Colonic mucosa (tissue), 4 donors: ENCODE results near the gene CHAD. TPM values are rescaled to one million over a fixed set of nuclear protein-coding genes. Genes with fewer than 3 reads are reported as not detected.
A peak's percentile ranks its signal among the peaks of the same experiment; 100 is the strongest.
"Not testable (repeated sequence)": the region's sequence is repeated elsewhere in the genome, so short reads cannot be mapped to it uniquely, and the experiment has no call there.

Source experiments
- DNase-seq: peaks from one replicate; pipeline ENCODE4 v3.0.0-alpha.2; 2020
- H3K27ac ChIP-seq: fragments of 200-600 bp; one replicate; pipeline ENCODE4 v1.8.0; 2021
- H3K27me3 ChIP-seq: fragments of 200-600 bp; one replicate; pipeline ENCODE4 v1.8.0; 2021
- H3K36me3 ChIP-seq: fragments of 200-600 bp; one replicate; pipeline ENCODE4 v1.8.0; 2021
- H3K4me1 ChIP-seq: fragments of 200-600 bp; one replicate; pipeline ENCODE4 v1.8.0; 2021; ENCODE audit warnings: mild to moderate bottlenecking
- H3K4me3 ChIP-seq: fragments of 200-600 bp; one replicate; pipeline ENCODE4 v1.8.0; 2021
- H3K9ac ChIP-seq, 2 donors: one replicate each; pipeline ENCODE4 v1.7.0; 2013; ENCODE audit warnings: control low read depth in 2 of 2, low read depth in 2 of 2, low read length in 2 of 2
- H3K9me3 ChIP-seq: fragments of 200-600 bp; one replicate; pipeline ENCODE4 v1.8.0; 2021
- intact Hi-C: fragments of 100-400 bp; cut with DNase I; formaldehyde crosslinking; loops from one replicate; pipeline ENCODE4 v1.14.1; 2022
- total RNA-seq, 2 donors: library from RNA; stranded (reverse); fragmentation: NEBNext Ultra II Directional in 1 of 2; extraction: Animal tissue kit (Norgen Biotek cat#: 25700) in 1 of 2; gene quantifications; one replicate each; pipeline ENCODE4 v1.2.1, GENCODE V29; 2021
- TF ChIP-seq, protein P1 (sequence below): fragments of 200-600 bp; IDR thresholded peaks from one replicate; pipeline ENCODE4 v1.8.0; 2022; ENCODE audit warnings: antibody characterized with exemption, mild to moderate bottlenecking
- donor health status: healthy.
- donor health status: DM: no; HTN: no; CAD: no.
- donor health status: DM: no; HTN: no; CAD: no.

Gene CHAD
- total RNA-seq, 2 donors from 2014 or later, result 1.8 to 3.6 TPM

DNA sequence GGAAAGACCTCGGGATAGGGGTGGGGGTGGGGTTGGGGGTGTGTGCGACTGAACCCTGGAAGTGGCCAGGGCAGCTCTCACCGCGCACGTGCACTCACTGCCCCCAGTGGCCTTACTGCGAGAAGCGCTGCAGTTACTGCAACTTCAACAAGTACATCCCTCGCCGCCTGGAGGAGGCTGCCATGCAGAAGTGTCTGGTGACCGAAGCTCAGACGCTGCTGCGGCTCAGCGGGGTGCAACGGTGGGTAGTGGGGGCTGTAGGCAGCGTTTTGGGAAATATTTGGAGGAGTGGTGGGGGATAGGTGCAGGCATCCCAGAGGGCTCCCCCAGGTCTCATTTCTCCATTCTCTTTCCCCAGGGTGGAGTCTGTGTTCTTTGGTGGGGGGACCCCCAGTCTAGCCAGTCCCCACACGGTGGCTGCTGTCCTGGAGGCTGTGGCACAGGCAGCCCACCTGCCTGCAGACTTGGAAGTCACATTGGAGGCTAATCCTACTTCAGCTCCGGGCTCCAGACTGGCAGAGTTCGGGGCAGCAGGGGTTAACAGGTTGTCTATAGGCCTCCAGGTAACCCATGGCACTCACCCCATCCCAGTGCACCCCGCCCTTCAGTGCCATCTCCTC, 11.0 kb upstream of the CHAD start:
- H3K9ac ChIP-seq, result peak overlapping the region; percentile 55 to 83
- no peaks in the 10 kb centered on the region for H3K9me3 ChIP-seq
- H3K4me3 ChIP-seq, result peak overlapping the region; percentile 82
- no peaks in the 10 kb centered on the region for H3K36me3 ChIP-seq
- peak overlapping the region; percentile 89 for H3K27ac ChIP-seq
- TF ChIP-seq, protein P1, sequence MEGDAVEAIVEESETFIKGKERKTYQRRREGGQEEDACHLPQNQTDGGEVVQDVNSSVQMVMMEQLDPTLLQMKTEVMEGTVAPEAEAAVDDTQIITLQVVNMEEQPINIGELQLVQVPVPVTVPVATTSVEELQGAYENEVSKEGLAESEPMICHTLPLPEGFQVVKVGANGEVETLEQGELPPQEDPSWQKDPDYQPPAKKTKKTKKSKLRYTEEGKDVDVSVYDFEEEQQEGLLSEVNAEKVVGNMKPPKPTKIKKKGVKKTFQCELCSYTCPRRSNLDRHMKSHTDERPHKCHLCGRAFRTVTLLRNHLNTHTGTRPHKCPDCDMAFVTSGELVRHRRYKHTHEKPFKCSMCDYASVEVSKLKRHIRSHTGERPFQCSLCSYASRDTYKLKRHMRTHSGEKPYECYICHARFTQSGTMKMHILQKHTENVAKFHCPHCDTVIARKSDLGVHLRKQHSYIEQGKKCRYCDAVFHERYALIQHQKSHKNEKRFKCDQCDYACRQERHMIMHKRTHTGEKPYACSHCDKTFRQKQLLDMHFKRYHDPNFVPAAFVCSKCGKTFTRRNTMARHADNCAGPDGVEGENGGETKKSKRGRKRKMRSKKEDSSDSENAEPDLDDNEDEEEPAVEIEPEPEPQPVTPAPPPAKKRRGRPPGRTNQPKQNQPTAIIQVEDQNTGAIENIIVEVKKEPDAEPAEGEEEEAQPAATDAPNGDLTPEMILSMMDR, result peak; percentile 39
- DNase-seq, result peak; percentile 88
- peaks cover 7% of the 10 kb centered on the region for H3K4me1 ChIP-seq
- no peaks in the 10 kb centered on the region for H3K27me3 ChIP-seq
- intact Hi-C loops, result loop anchor here (2.0 to 10.0 kb wide), 3 partner anchors 58 to 145 kb away; no protein-coding TSS in a partner anchor

DNA sequence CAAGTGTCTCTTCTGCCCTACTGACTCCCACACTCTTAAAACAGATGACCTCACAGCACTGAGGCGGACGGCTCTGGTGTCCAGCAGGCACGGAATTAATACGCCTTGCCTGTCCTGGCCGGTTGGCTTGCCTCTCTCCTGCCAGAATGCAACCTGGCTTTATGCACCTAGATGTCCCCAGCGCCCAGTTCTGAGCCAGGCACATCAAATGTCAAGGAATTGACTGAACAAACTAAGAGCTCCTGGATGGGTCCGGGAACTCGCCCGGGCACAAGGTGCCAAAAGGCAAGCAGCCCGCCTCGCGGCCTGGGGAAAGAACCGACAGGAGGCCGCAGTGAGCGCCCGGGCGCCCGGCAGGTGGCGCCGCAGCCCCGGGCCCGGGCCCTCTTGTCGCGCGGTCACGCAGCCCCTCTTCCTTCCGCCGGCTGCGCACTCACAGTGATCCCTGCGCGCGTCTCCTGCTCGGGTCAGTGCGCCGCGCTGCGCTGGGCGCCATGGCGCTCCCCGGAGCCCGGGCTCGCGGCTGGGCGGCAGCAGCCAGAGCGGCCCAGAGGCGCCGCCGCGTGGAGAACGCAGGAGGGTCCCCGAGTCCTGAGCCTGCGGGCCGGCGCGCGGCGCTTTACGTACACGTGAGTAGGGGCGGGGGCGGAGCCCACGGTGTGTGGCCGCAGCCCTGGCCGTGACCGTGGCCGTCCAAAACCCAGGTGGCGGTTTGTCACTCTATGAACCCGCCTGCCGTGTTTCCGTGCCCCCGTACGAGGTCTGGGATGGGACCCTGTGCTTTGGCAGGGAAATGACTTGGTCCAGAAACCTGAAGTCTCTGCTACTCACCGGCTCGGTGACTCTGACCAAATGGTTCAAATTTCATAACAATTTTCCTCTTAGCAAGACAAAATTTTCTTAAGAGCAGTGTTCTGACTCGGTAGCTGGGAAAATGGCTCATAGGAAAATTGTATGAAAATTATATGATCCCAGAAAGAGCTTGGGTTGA, 10.0 kb upstream of the CHAD start, which contains the start of gene RSAD1:
Gene RSAD1, plus strand, starts transcription at position 470 of the 991 bp plus-strand sequence. Its CDS starts 25 bp downstream, at position 495.
- Histone ChIP-seq H3K27me3 (no peaks in the 10 kb centered on the region), H3K9me3 (no peaks in the 10 kb centered on the region), H3K9ac (peak within 1 kb of the TSS; percentile 81 to 83), H3K4me1 (peaks cover 7% of the 10 kb centered on the region), H3K36me3 (no peaks in the 10 kb centered on the region), H3K27ac (peak within 1 kb of the TSS; percentile 89), H3K4me3 (peak within 1 kb of the TSS; percentile 82)
- TF ChIP-seq, protein P1, result peak; percentile 89
- intact Hi-C loops, result loop anchor here (2.0 kb wide), 1 partner anchor 116 kb away; no protein-coding TSS in a partner anchor
- peak; percentile 83 for DNase-seq

DNA sequence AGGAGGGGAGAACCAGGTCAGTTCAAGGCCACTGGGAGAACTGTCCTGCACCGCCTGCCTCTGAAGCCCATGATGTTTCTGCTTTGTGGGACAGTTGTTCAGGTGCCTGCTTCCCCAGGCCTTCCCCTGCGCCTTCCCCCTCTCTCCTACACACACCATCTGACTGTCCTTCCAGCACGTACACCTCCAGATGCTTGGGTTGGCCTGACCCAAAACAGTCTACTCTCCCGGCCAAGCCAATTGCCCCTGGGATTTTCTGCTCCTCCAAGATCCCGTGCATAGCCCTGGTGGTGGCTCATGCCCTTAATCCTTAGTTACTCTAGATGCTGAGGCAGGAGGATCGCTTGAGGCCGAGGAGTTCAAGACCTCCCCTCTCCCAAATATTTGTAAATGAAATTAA, 9.3 kb upstream of the CHAD start:
- Histone ChIP-seq H3K9ac (peak overlapping the region; percentile 79 to 81), H3K4me1 (peaks cover 7% of the 10 kb centered on the region), H3K36me3 (no peaks in the 10 kb centered on the region), H3K27ac (peak overlapping the region; percentile 89), H3K27me3 (no peaks in the 10 kb centered on the region), H3K4me3 (no peak overlapping the region), H3K9me3 (no peaks in the 10 kb centered on the region)
- no peak for DNase-seq
- TF ChIP-seq, protein P1, result no peak
- intact Hi-C loops, result loop anchor here (2.0 kb wide), 1 partner anchor 115 kb away; no protein-coding TSS in a partner anchor

DNA sequence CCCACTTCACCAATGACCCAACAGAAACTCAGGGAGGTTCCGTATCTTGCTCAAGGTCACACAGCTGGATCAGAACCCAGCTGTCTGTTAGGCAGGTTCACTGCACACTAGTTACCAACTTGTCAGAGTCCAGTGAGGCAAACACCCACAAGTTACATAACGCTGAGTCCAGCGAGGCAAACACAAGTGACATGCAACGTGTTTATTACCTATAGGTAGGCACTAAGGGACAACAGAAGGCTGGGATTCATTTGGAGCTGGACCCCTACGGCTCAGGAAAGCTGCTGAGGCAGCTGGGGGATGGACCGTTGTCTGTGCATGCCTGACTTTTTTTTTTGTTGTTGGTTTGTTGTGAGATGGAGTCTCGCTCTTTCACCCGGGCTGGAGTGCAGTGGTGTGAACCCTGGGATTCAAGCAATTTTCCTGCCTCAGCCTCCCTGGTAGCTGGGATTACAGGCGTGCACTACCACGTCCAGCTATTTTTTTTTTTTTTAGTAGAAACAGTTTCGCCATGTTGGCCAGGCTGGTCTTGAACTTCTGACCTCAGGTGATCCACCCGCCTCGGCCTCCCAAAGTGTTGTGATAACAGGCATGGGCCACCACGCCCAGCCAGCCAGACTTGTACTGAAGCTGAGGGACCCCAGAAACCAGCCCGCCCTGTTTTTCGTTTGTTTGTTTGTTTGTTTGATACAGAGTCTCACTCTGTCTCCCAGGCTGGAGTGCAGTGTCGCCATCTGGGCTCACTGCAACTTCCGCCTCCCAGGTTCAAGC, 8.1 kb upstream of the CHAD start:
- peaks cover 7% of the 10 kb centered on the region for H3K4me1 ChIP-seq
- no peaks in the 10 kb centered on the region for H3K36me3 ChIP-seq
- TF ChIP-seq, protein P1, result no peak
- no peaks in the 10 kb centered on the region for H3K27me3 ChIP-seq
- peak overlapping the region in 1 of 2 donors; percentile 53 for H3K9ac ChIP-seq
- DNase-seq, result peak; percentile 57
- intact Hi-C loops, result no loop called here
- H3K27ac ChIP-seq, result no peak overlapping the region
- H3K9me3 ChIP-seq, result no peaks in the 10 kb centered on the region
- peak overlapping the region; percentile 9 for H3K4me3 ChIP-seq

DNA sequence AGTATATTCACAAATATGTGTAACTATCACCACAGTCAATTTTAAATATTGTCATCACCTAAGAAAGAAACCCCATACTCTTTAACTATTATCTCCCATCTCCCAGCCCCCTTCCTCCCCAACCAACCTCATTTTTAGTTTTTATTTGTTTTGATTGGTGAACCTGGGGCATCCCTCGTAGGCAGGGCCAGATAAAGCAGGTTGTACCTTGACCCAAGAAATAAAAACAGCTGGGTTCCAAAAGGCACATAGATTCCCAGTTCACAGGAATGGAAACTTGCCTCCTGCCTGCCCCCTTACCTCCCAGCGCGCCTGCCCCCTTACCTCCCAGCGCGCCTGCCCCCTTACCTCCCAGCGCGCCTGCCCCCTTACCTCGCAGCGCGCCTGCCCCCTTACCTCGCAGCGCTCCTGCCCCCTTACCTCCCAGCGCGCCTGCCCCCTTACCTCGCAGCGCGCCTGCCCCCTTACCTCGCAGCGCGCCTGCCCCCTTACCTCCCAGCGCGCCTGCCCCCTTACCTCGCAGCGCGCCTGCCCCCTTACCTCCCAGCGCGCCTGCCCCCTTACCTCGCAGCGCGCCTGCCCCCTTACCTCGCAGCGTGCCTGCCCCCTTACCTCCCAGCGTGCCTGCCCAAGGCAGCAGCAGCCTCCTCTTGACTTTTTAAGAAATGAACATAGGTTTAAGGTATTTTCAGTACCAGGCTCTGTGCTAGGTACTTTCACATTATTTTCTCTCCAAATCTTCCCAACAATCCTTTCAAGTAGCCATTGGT, 7.3 kb upstream of the CHAD start:
- intact Hi-C loops, H3K9me3 ChIP-seq, H3K4me1 ChIP-seq, H3K27ac ChIP-seq, H3K36me3 ChIP-seq, H3K27me3 ChIP-seq: not testable (repeated sequence)
- peak overlapping the region in 1 of 2 donors; percentile 53 for H3K9ac ChIP-seq
- DNase-seq, result peak; percentile 60
- H3K4me3 ChIP-seq, result peak overlapping the region; percentile 9
